Left colon (tissue), 2 donors: ENCODE measurements around the gene VIPAS39. TPM values are rescaled to one million over a fixed set of nuclear protein-coding genes. Genes with fewer than 3 reads are reported as not detected.

Experiments used
- ATAC-seq: fragments of 200-7000 bp; cut with Tn5 transposase; one replicate; pipeline ENCODE4 v1.9.1; 2020; ENCODE audit warnings: mild to moderate bottlenecking, moderate library complexity
- DNase-seq, 2 donors: peaks; one replicate each; pipeline ENCODE4 v3.0.0-alpha.2; 2020
- intact Hi-C, 2 donors: fragments of 100-400 bp; cut with DNase I in 1 of 2; cut with micrococcal nuclease in 1 of 2; formaldehyde crosslinking; loops; one replicate each; pipeline versions ENCODE4 v1.11.2 to v1.14.0; 2022; cut with DNase I, micrococcal nuclease
- long read RNA-seq: library from polyadenylated mRNA; unstranded; transcript quantifications from one replicate; pipeline ENCODE4 v2.0.0, GENCODE V29; 2021
- total RNA-seq, 2 donors: library from RNA; stranded (reverse); fragmentation: NEBNext Ultra II Directional; extraction: Animal tissue kit (Norgen Biotek cat#: 25700); gene quantifications; one replicate each; pipeline ENCODE4 v1.2.1, GENCODE V29; 2021
- donor health status: DM: no; HTN: no; CAD: no.
- donor health status: DM: yes; HTN: yes; CAD: no.

VIPAS39 gene
- 10 to 100 TPM; 13.3 to 18.8 TPM for total RNA-seq
- long read RNA-seq, partial matches to known transcripts: 3 of 9 reads
- long read RNA-seq, other reads (novel, unspliced or antisense): 2 of 9 reads

GRCh38 chr14:77457522-77458248, at the start of gene VIPAS39, which contains the start of gene AHSA1:
VIPAS39 (minus strand) TSS chr14:77457601; CDS start chr14:77454102, 3,499 bp downstream.
AHSA1 (plus strand) TSS chr14:77458093; CDS start chr14:77458190, 97 bp downstream.
- ATAC-seq: peak; percentile 92
- DNase-seq: peak; percentile 93 to 98
- intact Hi-C loops: no loop called here

DNA sequence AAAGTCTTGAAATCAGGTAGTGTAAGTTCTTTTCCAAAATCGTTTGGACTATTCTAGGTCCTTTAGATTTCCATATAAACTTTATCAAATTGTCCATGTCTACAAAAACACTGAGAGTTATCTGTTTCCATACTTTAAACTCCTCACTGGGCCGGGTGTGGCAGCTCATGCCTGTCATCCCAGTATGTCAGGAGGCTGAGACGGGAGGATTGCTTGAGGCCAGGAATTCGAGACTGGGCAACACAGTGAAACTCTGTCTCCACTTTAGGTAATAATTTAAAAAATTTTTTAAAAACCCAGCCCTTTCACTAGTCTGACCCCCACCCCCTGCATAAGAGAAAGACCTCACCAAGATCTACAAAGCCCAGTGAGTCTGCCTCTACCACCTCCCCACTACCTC, 47.6 kb upstream of the VIPAS39 start:
- intact Hi-C loops: no loop called here
- ATAC-seq: no peak
- DNase-seq: no peak

DNA sequence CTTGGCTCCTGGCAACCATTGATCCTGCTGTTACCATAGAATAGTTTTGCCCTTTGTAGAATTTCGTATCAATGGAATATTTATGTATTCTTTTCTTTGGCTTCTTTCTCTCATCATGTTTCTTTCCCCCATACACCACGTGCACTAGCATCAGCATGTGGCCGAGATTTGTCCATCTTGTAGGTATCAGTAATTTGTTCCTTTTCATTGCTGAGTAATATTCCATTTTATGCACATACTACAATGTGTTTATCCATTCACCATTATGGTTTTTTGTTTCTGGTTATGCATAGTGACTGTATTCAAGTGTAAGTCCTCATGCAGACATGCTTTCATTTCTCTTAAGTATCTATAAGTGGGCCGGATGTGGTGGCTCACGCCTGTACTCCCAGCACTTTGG, 45.7 kb upstream of the VIPAS39 start:
- intact Hi-C loops: no loop called here
- no peak for DNase-seq
- no peak for ATAC-seq

- DNase-seq (no peak), ATAC-seq (peak; percentile 83)
- intact Hi-C loops: no loop called here
Measured at GRCh38 chr14:77502109-77502782, 44.8 kb upstream of the VIPAS39 start.

GRCh38 chr14:77498984-77499527, 41.7 kb upstream of the VIPAS39 start:
- DNase-seq (no peak), ATAC-seq (peak; percentile 10)
- intact Hi-C loops: no loop called here

DNA sequence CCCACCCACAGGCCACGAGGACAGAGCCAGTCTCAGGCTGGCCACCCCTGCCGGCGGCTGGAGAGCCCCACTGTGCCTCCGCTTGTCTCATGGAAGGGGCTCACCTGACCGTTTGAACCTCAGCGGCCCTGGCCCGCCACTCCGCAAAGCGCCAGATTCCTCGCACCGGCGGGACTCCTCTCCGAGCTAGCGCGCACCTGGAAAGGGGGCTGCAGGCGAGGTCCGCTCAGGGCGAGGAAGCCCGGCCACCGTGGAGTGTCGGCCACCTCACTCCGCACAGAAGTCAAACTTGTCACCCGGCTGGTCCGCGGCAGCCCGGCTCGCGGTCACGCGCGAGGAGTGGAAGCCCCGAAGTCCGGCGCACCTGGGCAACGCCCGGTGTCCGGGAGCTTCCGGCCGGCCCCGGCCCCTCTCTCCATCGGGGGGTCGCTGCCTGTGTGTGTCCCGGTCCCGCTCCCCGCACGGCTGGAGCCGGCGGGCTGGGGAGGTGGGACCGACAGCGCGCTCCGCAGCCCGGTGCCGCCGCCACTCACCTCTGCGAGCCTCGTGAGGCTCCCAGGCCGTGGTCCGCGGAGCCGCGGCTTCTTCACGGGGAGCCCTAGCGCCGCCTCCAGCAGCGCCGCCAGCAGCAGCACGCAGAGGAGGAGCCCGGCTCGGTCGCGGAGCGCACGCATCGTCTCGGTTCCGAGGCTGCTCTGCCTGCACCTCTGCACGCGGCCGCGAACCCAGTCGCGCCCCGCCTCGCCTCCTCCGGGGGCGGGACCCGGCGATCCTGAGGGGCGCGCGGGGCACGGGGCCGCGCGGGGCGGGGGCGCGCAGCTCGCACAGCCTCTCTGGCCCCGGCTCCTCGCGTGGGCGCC, 40.9 kb upstream of the VIPAS39 start, which contains the start of gene ISM2:
Gene ISM2 (minus strand): TSS at position 697 of the 860 bp plus-strand sequence. CDS start 23 bp downstream, at position 674.
- ATAC-seq: peak; percentile 66
- intact Hi-C loops: no loop called here
- DNase-seq: peak in 1 of 2 donors; percentile 55

DNA sequence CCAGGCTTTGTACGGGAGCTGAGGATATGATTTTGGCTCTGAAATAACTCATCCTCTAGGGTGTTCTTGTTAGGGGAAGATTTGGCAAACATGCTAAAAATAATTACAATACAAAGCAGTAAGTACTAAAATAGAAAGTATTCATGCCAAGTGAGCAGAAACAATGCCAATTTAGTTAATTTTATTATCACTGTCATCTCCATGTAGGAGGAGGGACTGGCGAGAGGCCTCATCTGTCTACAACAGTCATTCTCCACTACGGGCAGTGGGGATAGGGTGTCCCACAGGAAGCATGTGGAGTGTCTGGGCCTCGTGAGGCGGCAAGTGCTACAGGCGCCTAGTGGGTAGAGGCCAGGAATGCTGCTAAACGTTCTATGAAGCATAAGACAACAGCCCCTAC, 37.9 kb upstream of the VIPAS39 start:
- intact Hi-C loops: no loop called here

GRCh38 chr14:77491056-77491455, 33.7 kb upstream of the VIPAS39 start:
- ATAC-seq (no peak), DNase-seq (no peak)
- intact Hi-C loops: no loop called here

More for the DNA sequence above, 37.9 kb upstream of the VIPAS39 start:
- no peak for DNase-seq
- ATAC-seq: no peak

DNA sequence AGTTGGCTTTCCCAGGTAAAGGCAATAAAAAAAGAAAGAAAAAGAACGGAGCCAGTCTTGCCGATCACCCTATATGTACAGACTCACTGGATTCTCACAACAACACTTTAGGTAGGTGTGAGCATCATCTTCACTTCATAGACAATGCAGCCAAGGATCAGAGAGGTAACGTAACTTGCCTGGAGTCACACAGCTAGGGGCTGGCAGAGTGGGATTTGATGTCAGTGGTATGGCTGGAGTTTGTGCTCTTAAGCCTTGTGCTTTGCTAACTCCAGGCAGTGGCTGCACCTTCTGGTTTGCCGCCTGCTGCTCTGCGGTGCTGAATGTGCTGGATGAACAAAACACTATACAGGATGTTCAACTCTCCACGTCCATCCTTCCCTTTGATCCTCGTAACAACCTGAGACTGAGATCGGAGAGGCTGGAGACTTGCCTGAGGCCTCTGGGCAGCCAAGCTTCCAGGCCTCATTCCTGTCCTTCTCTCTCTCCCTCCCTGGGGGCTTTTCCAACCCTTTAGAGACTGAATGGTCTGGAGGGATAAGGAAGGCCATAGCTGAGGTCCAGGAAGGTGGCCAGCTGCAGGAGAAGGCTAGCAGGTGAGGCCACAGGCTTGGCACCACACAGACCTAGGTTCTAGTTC, 33.1 kb upstream of the VIPAS39 start:
- DNase-seq (no peak), ATAC-seq (no peak)
- intact Hi-C loops: no loop called here

GRCh38 chr14:77489041-77489440, 31.6 kb upstream of the VIPAS39 start:
- intact Hi-C loops: no loop called here
- ATAC-seq (no peak), DNase-seq (no peak)

GRCh38 chr14:77488558-77488957, 31.2 kb upstream of the VIPAS39 start:
- ATAC-seq (no peak), DNase-seq (no peak)
- intact Hi-C loops: no loop called here

DNA sequence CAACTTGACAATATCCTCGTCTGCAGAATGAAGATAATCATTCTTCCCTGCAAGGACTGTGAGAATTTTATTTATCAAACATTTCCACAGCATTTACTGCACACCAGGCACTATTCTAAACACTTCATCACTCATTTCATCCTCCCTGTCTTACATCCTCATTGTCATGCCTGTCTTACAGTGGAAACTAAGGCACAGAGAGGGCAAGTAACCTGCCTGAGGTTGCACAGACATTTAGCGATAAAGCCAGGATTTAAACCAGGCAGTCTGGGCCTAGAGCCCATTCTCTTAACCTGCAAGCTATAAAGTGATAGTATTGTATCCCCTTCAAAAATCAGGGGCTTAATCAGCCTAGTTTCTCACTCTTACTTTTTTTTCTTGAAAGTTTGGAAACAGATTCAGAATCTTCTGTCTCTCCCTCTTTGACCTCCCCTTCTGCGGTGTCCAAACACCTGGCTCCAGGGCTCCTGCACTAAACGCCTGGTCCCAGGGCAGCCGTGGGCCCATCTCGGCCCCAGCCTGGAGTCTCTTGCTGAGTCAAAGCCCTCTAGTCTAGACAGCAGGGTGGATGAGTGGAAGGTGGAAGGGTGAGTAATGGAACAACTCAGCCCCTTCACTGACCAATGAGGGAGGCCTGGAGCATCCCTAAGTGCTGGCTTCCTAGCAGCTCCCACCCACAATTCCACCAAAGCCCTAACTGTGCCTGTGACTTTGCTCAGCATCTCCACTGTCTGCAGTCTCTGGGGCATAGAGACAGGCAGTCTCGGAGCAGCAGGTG, 28.7 kb upstream of the VIPAS39 start:
- ATAC-seq (no peak), DNase-seq (no peak)
- intact Hi-C loops: no loop called here

- intact Hi-C loops: no loop called here
- DNase-seq (no peak), ATAC-seq (no peak)
Measured at GRCh38 chr14:77485256-77485655, 27.9 kb upstream of the VIPAS39 start.

DNA sequence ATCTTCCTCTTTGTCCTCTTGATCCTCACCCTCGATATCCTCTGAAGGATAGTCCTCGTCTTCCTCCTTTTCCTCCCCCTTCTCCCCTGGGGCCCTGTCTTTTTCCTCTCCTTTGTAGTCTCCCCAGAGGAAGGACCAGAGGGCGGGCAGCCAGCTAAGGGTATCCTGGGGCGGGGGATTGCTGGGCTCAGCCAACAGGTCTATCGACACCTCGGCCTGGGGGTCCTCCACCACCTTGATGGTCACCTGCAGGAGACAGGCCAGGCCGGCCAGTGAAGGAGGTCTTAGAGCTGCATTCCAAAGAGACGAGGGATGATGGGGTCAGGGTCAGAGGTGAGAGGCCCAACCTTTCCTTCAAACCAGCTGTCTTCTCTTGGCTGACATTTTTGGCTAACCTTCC, 25.0 kb upstream of the VIPAS39 start:
- no peak for DNase-seq
- intact Hi-C loops: no loop called here
- no peak for ATAC-seq

- no peak for DNase-seq
- ATAC-seq: no peak
Measured at GRCh38 chr14:77478796-77479195, 21.4 kb upstream of the VIPAS39 start.

DNA sequence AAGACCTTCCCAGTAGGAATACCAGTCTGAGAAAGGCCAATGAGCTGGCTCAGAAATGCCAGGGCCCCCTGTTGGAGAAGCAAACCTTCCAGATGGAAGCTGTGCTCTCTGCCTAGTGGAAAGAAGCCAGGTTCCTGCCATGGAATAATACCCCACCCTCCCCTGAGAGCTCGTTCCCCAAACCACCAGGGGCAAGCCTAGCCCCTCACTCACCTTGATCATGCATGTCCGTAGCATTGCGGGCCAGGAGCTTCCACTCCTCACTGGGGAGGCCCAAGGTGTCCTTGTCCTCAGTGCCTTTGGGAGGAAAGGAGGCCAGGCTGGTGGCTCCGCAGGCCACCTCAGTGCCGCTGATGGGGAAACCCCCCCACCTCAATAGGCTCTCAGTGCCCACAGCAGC, 20.6 kb upstream of the VIPAS39 start:
- DNase-seq (no peak), ATAC-seq (no peak)
- intact Hi-C loops: no loop called here

More at GRCh38 chr14:77478796-77479195, 21.4 kb upstream of the VIPAS39 start:
- intact Hi-C loops: no loop called here

DNA sequence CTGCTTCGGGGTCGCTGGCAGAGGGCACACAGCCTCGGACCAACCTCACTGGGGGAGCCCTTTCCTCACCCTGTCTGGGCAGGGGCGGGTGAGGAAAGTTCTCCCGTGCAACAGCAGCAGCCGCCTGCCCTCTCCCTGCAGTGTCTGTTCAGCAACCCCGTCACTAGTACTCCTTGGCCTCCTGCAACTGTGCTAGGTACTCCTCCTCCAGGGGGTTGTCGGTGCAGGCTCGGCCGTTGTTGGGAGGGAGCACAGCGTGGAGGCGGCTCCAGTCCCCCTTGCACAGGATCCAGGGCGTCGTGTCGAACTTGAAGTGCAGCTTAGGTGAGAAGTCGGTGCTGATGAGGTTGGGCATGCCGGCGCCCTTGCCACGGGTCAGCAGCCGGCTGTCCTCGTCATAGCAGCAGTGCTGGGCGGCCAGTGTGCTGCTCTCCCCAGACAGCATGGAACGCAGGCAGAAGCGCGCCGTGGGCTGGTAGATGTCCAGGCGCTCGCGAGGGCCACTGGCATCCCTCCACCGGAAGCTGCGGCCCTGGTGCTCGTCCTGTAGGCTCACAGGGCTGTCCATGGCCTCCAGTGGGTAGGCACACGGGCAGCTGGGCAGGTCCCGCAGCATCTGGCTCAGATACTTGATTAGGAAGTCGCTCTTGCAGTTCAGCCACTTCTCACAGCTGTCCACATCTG, 18.2 kb upstream of the VIPAS39 start:
- DNase-seq (no peak), ATAC-seq (no peak)
- intact Hi-C loops: no loop called here
